OCI-LY3 (cell line): ENCODE data around the gene OR4K1.

Experiments
- EZH2phosphoT487 ChIP-seq: fragments of 200-600 bp; shearing (Covaris generic); IDR thresholded peaks from 2 replicates; pipeline ENCODE4 v1.6.1; 2018; ENCODE audit warnings: antibody characterized with exemption, mixed run types, low read depth
- TF ChIP-seq, protein P1 (sequence below): fragments of 200-600, 300-600 bp; sonication (generic); IDR thresholded peaks from 2 replicates; pipeline ENCODE4 v1.5.1; 2014; ENCODE audit warnings: antibody characterized with exemption, low read length, low read depth

GRCh38 chr14:19918553-19919264, 12.0 kb upstream of the OR4K1 start:
- TF ChIP-seq, protein P1, sequence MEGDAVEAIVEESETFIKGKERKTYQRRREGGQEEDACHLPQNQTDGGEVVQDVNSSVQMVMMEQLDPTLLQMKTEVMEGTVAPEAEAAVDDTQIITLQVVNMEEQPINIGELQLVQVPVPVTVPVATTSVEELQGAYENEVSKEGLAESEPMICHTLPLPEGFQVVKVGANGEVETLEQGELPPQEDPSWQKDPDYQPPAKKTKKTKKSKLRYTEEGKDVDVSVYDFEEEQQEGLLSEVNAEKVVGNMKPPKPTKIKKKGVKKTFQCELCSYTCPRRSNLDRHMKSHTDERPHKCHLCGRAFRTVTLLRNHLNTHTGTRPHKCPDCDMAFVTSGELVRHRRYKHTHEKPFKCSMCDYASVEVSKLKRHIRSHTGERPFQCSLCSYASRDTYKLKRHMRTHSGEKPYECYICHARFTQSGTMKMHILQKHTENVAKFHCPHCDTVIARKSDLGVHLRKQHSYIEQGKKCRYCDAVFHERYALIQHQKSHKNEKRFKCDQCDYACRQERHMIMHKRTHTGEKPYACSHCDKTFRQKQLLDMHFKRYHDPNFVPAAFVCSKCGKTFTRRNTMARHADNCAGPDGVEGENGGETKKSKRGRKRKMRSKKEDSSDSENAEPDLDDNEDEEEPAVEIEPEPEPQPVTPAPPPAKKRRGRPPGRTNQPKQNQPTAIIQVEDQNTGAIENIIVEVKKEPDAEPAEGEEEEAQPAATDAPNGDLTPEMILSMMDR = no peak
- TF ChIP-seq EZH2phosphoT487 = no peak
